Neural crest cell (in vitro differentiated cells): Measurements from ENCODE around the gene STIP1. TPM values are rescaled to one million over a fixed set of nuclear protein-coding genes. Genes with fewer than 3 reads are reported as not detected.

Experiments
- DNase-seq: peaks from one replicate; pipeline ENCODE4 v3.0.0; 2021; ENCODE audit warnings: low read depth, mixed read lengths, low spot score
- H3K27ac Mint-ChIP-seq: one replicate; pipeline ENCODE4 v1.8.0; 2021; ENCODE audit warnings: mild to moderate bottlenecking, mixed read lengths; ENCODE audit not compliant: unreplicated experiment
- H3K27me3 Mint-ChIP-seq: 2 replicates; pipeline ENCODE4 v1.8.0; 2021; ENCODE audit warnings: low read depth, mild to moderate bottlenecking, mixed read lengths
- H3K36me3 Mint-ChIP-seq: 2 replicates; pipeline ENCODE4 v1.8.0; 2021; ENCODE audit warnings: low read depth, mild to moderate bottlenecking, mixed read lengths
- H3K4me1 Mint-ChIP-seq: 2 replicates; pipeline ENCODE4 v1.8.0; 2021; ENCODE audit warnings: mixed read lengths
- H3K4me3 Mint-ChIP-seq: one replicate; pipeline ENCODE4 v1.8.0; 2021; ENCODE audit warnings: mild to moderate bottlenecking, mixed read lengths
- H3K9me3 Mint-ChIP-seq: 2 replicates; pipeline ENCODE4 v1.8.0; 2021; ENCODE audit warnings: mixed read lengths
- CTCF ChIP-seq: fragments of 200-600 bp; sonication (generic); conservative IDR thresholded peaks from 2 replicates; pipeline ENCODE4 v1.5.0; 2021; ENCODE audit warnings: antibody characterized with exemption, mild to moderate bottlenecking
- total RNA-seq: library from RNA; stranded (reverse); gene quantifications from 2 replicates; pipeline ENCODE4 v1.2.1, GENCODE V29; 2021

STIP1 gene
- total RNA-seq, 1 donor from 2014 or later: 296 TPM

GRCh38 chr11:64234647-64235379 is 48.8 kb downstream of the STIP1 start:
- Mint-ChIP-seq H3K9me3 (no peaks in the 10 kb centered on the region), H3K4me3 (peak overlapping the region; percentile 86), H3K4me1 (peaks cover 20% of the 10 kb centered on the region), H3K27me3 (no peaks in the 10 kb centered on the region), H3K36me3 (peaks cover 3% of the 10 kb centered on the region), H3K27ac (no peak overlapping the region)
- DNase-seq: no peak
- peak; percentile 17 for TF ChIP-seq CTCF

GRCh38 chr11:64235437-64236161 is 49.6 kb downstream of the STIP1 start:
- Mint-ChIP-seq H3K4me3 (peak overlapping the region; percentile 86), H3K27me3 (no peaks in the 10 kb centered on the region), H3K36me3 (peaks cover 3% of the 10 kb centered on the region), H3K4me1 (peaks cover 22% of the 10 kb centered on the region), H3K9me3 (no peaks in the 10 kb centered on the region), H3K27ac (no peak overlapping the region)
- TF ChIP-seq CTCF: no peak
- no peak for DNase-seq

- no peak overlapping the region for H3K27ac Mint-ChIP-seq
- peaks cover 3% of the 10 kb centered on the region for H3K36me3 Mint-ChIP-seq
- H3K4me3 Mint-ChIP-seq: peak overlapping the region; percentile 86
- DNase-seq: no peak
- TF ChIP-seq CTCF: no peak
- no peaks in the 10 kb centered on the region for H3K9me3 Mint-ChIP-seq
- H3K4me1 Mint-ChIP-seq: peaks cover 20% of the 10 kb centered on the region
- H3K27me3 Mint-ChIP-seq: peaks cover 2% of the 10 kb centered on the region
Measured at GRCh38 chr11:64237484-64237951, 51.5 kb downstream of the STIP1 start.

- no peak for TF ChIP-seq CTCF
- Mint-ChIP-seq H3K9me3 (no peaks in the 10 kb centered on the region), H3K4me3 (peak overlapping the region; percentile 86), H3K36me3 (peaks cover 3% of the 10 kb centered on the region), H3K4me1 (peaks cover 20% of the 10 kb centered on the region), H3K27ac (no peak overlapping the region), H3K27me3 (peaks cover 2% of the 10 kb centered on the region)
- no peak for DNase-seq
Measured at GRCh38 chr11:64238076-64238475, 52.1 kb downstream of the STIP1 start.

- H3K4me3 Mint-ChIP-seq: peak overlapping the region; percentile 86
- peaks cover 3% of the 10 kb centered on the region for H3K36me3 Mint-ChIP-seq
- DNase-seq: no peak
- peaks cover 26% of the 10 kb centered on the region for H3K4me1 Mint-ChIP-seq
- no peak overlapping the region for H3K27ac Mint-ChIP-seq
- no peaks in the 10 kb centered on the region for H3K9me3 Mint-ChIP-seq
- peaks cover 2% of the 10 kb centered on the region for H3K27me3 Mint-ChIP-seq
- TF ChIP-seq CTCF: no peak
Measured at GRCh38 chr11:64238999-64239398, 53.0 kb downstream of the STIP1 start.
